Posterior cingulate gyrus (tissue), 11 donors: ENCODE data around the gene SCAMP1.

ENCODE experiments used
- DNase-seq, 10 donors: peaks; one replicate each; pipeline versions ENCODE4 v3.0.0 to v3.0.0-alpha.2; 2020 to 2021; ENCODE audit warnings: mixed read lengths in 3 of 10
- intact Hi-C: fragments of 100-400 bp; cut with DNase I; formaldehyde crosslinking; loops from one replicate; pipeline ENCODE4 v1.15.1; 2023

SCAMP1 gene

DNA sequence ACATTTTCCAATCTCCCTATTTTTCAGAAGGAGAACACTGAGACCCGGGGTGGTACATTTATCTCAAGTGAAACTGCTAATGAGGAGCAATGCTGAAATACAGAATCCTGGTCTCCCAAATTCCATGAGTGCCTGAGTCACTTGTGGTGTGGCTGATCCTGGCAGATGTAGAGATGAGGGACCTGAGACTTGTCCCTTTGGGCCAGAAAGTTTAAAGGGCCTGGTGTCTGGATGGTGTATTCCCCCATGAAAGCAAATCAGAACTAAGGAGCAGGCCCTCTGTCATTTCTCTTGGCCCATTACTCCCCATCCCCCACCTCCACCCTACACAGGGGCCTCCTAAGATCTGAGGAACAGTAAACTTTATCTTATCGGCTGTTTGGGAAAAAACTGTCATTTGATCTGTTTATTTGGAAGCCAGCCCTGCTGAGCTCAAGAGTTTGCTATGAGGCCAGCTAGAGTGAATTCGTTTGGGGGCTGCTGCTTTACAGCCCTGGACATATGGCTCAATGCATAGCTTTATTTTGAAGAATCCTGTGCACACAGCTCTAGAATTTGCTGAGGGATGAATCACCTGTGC is 147.9 kb downstream of the SCAMP1 start:
- DNase-seq, result no peak
- intact Hi-C loops, result loop anchor here (10.0 kb wide), 1 partner anchor 143 kb away; the partner anchor contains the start of gene SCAMP1

DNA sequence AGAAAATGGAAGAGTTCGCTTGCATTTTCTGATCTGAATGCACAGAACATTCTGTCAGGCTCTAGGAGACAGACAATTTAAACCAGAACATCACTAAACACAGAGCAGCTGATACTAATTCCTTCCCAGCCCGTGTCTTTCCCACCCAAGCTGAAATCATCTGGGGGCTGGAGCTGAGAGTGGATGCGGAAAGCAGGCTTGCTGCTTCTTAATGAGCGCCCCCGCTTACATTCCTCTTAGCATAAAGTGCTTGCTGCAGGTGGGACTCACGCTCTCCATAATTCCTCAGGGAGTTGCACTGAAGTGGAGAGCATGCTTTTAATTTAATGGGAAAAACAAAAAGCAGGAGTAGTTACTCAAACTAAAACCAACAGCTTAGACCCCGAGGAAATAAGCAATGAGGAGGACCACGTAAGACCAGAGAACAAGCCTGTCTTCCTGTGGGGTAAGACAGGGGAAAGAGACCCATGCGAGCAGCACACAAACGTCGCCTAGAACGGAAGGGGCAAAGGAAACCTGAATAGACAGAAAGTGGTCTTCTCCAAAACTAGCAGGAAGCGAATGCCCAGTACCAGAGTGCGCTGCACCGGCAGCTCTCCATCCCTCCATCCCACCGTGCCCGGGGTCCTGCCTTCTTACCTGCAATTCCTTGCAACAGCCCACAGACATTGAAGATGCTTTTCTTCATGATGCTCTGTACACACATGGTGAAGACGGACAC is 148.9 kb downstream of the SCAMP1 start:
- peak in 2 of 10 donors; percentile 19 to 86 for DNase-seq
- intact Hi-C loops, result loop anchor here (10.0 kb wide), 1 partner anchor 145 kb away; the partner anchor contains the start of gene SCAMP1

DNA sequence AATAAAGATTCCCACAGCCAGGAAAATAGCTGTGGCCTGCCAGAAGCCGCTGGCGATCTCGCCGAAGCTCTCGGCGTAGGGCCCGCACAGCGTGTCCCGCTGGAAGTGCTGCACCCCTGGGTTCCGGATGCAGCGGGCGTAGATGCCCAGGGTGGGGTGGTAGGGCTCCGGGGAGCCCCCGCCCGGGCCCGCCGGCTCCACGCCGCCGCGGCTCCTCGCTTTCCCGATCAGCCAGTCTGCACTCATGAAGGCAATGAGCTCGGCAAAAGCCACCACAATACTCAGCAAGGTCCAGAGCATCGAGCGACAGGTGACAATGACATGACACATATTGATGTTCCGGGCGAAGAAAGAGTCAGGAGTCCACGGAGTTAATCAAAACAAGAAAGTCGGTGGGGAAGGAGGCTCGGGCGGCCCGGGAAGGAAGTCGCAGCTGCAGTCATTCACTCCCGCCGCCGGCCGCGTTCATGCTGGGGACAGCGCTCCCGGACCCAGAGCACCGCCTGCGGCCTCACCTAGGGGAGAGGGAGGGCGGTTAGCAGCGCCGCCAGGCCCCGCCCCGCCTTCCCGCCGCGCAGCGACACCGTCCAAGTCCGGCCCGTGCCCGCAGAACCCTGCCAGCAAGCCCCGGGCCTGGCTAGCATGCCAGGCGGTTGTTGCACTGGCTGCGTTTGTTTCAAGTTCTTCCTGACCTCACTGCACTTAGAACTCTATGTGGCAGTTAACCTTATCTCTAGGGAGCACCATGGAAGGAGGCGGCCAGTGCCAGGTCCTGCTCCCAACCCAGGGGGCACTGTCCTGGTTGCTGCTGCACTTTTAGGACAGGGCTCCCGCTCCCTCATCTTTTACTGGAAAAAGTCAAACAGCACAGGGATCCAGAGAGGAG is 149.7 kb downstream of the SCAMP1 start:
- peak; percentile 35 to 93 (median 58) for DNase-seq
- intact Hi-C loops, result loop anchor here (10.0 kb wide), 1 partner anchor 145 kb away; the partner anchor contains the start of gene SCAMP1

DNA sequence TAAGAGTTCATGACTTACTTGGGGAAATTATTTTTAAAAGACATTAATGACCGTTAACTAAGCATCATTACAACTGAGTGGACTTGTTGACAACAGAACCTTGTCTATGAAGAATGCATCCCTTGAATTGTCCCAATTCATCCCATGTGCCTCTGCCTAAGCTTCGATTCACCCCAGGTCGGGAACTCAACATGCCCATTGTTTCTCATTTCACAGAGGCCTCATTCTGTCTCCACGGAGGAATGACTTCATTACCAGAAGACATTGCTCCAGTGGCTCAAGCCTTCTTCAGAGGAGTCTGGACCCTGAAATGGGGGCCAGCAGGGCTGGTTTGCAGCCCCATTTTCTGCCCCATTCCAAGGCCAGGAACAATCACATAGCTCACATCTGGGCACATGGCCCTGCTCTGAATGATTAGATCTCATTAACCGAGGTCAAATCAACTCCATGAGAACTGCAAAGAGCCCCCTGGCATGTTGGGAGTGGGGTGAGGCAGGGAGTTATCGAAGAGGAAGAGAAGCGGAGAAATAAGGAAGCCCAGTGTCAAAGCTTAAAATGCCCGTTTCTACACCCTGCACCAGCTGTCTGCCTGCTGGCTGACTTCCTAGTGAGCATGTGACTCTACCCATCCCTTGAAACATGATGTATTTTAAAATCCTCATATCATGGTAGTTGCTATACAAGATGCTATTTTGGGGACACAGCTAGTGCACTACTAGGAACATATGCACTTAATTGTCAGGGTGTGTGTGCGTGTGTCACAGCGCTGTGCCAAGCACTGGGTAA is 150.9 kb downstream of the SCAMP1 start:
- intact Hi-C loops, result no loop called here
- peak in 4 of 10 donors; percentile 29 to 89 (median 58) for DNase-seq

DNA sequence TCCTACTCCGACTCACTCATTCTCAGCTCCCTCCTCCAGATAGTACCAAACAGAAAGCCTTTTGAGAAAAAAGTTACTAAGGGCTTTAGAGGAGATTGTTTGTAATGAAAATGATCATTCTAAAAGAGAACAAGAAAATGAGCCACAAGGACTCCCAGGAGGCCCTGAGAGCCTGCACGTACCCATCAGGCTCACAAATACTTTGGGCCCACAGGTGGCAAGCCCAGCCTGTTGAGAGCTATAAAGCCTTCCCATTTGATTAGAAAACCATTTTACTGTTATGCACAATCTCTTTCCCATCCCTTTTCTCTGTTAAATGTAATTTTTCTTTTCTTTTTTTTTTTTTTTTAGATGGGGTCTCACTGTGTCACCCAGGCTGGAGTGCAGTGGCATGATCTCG is 152.0 kb downstream of the SCAMP1 start:
- intact Hi-C loops, result no loop called here

DNA sequence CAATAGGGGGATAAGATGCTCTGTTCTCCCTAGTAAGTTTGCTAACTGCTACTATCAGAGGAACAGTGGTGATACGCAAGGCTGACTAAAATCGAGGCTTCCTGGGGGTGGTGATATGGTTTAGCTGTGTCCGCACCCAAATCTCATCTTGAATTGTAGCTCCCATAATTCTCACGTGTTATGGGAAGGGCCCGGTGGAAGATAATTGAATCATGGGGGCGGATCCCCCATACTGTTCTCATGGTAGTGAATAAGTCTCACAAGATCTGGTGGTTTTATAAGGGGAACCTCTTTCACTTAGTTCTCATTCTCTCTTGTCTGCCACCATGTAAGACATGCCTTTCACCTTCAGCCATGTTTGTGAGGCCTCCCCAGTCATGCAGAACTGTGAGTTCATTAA is 153.0 kb downstream of the SCAMP1 start:
- intact Hi-C loops, result no loop called here
- no peak for DNase-seq

More for the DNA sequence above, 152.0 kb downstream of the SCAMP1 start:
- DNase-seq, result no peak

DNA sequence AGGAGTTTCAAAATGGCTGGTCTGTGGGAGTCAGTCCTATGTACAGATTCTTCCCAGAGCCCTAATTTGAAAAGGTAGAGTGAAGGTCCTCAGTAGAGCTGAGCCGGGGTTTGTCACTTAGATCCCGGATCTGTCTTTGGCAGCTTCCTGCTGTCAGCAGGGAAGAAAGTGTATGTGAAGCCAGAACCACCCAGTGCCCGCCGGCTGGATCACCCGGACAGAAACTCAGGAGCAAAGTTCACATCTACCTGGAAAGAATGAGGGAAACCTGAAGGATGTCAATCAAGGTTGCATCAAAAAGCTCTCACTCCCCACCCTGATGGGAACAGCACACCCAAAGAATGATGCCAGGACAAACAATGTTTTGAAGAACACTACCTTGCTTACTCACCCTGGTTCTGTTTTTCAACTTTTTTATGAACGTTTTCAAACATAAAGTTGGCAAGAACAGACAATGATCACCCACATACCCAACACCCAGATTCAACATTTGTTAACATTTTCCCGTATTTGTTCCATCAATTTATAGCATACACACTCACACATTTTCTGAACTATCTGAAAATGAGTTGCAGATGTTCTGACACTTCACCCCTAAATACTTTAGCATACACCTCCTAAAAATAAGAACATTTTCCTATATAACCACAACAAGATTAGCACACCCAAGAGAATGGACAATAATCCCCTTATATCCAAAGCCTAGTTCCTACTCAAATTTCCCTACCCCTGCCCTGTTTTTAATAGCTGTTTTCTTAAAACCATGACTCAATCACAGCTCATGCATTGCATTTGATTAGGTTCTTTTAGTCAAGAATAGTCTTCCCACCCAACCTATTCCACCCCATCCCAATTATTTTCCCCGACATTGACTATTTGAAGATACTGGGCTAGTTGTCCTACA is 154.3 kb downstream of the SCAMP1 start:
- intact Hi-C loops, result no loop called here

DNA sequence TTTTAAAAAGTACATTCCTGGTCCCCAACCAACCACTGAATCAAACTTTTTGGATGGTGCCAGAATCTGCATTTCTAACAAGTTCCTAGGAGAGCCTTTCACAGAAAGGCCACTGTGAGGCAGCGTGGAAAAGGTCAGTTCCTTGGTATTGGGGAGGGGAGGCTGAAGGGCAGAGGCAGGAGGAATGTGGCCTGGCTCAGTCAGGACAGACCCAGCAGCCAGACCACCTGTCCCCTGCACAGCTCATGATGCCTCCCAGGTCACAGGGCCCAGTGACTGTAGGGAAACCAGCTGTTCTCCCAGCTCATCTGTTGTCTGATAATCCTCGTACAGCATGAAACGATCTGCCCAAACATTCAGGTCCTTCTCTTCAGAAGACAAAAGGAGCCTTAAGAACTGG is 155.3 kb downstream of the SCAMP1 start:
- no peak for DNase-seq
- intact Hi-C loops, result no loop called here

More for the DNA sequence above, 154.3 kb downstream of the SCAMP1 start:
- no peak for DNase-seq

DNA sequence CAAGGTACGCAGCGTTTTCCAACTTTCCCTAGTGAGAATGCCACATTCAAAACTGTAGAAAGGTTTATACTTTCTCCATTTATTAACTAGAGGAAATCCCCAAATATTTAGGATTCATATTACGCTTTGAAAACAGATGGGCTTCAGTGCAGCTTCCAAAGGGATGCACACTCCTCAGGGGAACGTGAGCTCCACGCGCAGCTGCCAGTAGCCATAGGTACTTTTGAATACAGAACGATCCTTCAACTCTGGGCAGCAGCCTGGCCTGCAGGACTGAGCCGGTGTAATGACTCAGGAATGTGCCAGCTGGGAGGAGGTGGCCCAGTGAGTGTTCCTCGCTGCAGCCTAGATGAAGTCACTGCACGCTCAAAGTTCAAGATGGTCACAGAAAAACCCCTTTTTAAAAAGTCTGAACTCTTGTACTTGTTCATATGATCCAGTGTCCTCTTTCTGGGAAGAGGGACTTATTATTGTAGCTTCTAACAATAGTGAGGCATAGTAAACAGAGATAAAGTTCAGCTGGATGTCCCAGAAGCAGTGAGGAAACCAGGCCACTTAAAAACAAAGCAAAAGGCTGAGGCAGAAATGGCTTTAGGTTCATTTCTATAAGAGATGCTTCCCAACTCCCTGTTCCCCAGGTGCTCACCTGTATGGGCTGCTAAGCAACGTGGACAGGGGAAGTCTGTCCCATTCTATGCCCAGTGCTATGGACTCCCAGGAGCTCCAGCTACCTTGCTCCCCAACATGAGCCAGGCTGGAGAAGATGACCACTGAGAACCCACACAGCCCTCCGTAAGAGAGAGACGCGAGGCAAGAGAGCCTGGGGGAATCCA is 158.2 kb downstream of the SCAMP1 start:
- intact Hi-C loops, result no loop called here
- DNase-seq, result no peak

DNA sequence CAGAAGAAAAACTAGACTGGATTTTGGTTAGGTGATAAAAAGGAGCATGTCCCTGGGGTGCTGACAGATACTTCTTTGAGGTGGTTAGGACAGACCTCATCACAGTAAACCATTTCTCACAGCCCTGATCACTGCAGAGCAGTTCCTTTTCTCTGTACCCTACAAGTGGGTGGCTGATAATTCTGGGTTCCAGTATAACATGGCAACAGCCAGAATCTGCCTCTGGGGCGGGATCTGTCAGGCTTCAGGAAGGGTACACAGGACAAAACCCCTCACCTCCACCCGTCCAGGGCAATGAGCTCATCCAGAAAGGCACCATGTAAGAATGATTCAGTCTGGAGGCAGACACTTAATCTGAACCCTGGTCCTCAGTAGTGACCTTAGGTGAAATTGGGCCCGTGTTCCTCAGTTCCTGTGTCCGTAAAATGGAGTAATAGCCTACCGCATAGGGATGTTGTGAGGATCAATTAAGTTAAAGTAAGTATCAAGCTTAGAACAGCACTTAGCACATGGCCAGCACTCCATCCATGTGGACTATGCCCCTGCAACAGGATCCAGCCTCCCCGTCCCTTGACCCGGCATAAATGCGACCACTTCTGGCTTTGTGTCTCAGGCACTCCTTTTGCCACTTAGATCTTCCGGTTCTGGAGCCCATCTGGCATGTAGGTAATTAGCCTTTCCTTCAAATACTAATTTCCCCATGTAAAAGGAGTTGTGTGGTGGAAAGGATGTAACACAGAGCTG is 159.0 kb downstream of the SCAMP1 start:
- intact Hi-C loops, result no loop called here
- DNase-seq, result no peak

DNA sequence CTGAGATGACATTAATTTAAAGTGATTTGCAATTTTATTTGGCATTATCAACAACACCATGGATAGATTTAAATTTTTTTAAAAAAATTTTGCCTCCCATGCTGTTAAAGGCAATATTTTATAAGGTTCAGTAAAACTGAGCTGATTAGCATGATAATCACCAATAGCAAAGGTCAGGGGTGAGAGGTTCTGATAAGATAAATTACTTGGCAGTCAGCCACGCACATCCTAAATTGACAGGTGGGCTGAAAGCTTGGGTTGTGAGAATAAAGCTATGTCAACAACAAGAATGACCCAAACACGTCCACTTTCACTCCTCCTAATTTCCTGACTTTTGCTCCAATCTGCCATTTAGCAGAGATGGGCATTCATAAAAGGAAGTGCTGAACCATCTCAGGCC is 161.0 kb downstream of the SCAMP1 start:
- intact Hi-C loops, result no loop called here
- DNase-seq, result no peak

DNA sequence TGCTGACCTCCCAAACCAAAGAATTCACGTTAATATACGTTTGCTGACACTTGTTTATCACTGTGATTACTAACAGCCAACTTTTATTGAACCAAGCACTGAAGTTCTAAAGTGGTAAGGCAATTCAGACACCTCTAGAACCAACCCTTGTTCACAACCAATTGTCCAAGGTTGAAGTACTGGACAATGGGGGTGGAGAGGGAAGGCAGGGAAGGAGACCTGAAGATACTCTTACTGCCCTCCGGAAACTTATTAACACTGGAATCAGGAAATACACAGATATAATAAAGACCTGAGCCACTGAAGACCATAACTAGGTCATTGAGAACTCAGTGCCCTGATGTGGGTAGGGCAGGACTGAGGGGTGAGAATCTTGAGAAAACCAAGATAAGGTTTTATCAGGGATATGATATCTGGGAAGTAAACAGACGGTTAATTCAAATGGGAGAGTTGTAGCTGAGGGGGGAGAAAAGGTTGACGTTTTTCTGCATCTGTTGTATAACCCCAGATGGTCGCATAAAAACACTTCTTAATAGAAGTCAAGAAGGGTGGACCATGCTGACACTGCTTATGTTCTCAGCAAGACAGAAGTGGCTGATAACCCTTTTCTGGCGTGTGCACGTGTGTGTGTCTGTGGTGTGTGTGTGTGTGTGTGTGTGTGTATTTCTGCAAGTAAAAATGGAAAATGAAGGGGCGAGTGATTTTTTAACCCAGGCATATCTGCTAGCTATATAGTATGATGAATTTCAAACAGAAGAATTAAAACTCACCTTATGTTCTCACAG is 162.3 kb downstream of the SCAMP1 start:
- DNase-seq, result no peak
- intact Hi-C loops, result no loop called here

DNA sequence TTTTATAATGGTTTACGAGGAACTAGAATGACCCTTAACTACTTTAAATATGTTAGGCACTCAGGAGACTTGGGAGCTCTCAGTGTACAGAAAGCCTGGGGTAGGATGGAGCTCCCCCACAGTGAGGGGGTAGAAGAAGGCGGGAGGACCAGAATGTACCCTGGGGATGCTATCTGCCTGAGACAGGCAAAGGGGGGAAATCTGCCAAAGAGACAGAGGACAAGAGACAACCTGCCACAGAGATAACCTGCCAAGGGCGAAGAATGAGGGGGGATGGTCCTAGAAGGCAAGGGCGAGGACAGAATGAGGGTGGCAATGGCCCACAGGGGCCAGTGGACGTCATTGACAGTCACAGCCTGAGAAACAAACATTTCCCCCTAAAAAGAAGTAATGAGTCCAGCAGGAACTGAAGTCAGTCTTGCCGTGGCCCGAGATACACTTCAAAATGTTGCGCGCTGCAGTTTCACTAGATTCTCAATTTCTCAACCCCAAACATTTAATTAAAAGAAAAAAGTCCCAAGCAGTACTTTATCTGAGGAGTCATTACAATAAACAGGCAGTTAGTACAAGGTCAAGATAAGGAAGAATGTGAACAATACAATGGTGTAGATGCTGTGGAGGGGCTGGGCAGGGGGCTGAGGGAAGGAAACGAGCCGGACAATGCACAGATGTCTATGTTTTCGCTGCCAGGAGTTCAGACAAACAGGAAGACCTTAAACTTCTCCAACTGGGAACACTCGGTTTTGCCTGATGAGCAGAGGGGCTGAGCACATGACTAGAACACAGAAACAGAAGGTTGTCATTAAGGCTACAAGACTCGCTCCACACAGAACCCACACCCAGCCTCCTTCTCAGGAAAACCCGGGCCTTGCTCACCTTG is 163.1 kb downstream of the SCAMP1 start:
- intact Hi-C loops, result no loop called here
- no peak for DNase-seq

DNA sequence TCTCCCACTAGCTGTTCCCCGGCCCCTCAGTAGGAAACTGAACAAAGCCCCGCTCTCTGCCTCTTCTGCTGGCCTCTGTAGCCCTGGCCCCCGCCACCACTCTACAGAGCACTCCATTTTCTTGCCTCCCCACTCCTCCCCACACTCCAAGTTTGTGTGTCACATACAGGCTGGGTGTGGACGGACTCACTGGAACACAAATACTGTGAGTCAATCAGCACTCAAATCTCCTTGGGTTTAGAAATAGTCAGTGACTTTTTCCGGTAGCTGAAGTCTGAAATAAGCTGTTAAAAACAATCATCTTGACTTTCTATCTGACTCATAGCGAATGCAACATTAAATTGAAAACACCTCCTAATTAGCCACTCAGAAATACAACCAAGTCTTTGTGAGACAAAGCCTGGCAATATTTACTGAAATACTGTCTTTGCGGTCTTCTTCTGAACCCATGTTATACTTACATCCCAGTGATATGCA is 165.7 kb downstream of the SCAMP1 start:
- DNase-seq, result no peak
- intact Hi-C loops, result no loop called here

DNA sequence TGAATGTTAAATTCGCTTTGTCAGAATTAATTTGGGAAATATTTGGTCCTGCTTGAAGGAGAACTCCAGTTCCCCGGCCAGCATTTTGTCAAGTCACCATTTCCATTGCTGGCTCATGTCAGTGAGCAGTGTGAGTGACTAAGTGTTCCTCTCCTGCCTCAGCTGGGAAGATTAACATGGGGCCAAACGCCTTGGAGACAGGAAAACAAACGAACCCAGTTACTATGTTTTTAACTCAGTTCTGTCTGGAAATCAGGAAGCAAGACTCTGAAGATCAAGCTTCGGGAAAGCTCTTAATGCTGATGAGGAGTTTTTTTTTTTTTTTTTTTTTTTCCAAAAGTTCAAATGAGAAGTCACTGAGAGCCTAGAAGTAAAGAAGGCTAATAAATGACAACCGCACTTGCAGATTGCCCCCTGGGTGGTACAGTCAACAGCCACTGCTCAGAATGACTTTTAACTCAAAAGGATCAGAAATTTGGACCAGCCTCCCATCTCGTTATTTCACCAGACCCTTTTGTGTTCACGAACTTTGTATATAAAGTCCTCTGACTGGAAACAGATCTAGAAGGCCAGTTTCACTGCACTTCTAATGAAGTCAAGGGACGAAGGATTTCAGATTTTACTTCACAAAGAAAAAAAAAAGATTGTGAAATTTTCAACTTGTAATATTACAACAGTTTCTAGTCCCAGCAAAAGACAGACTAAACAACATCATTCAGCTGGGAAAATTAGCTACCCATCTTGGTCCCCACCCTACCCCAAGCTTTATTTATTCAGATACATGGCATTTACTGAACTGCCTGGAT is 166.8 kb downstream of the SCAMP1 start:
- no peak for DNase-seq
- intact Hi-C loops, result no loop called here
